Chondrocyte (in vitro differentiated cells): Measurements from ENCODE around the gene SPACA9. TPM values are rescaled to one million over a fixed set of nuclear protein-coding genes. Genes with fewer than 3 reads are reported as not detected.
A peak's percentile ranks its signal among the peaks of the same experiment; 100 is the strongest.

Experiments used
- DNase-seq: peaks from one replicate; pipeline ENCODE4 v3.0.0; 2021; ENCODE audit warnings: mixed read lengths, low spot score
- H3K27ac Mint-ChIP-seq: one replicate; pipeline ENCODE4 v1.8.0; 2021; ENCODE audit warnings: mild to moderate bottlenecking, moderate library complexity, mixed read lengths; ENCODE audit not compliant: unreplicated experiment
- H3K27me3 Mint-ChIP-seq: 2 replicates; pipeline ENCODE4 v1.8.0; 2021; ENCODE audit warnings: low read depth, mixed read lengths
- H3K36me3 Mint-ChIP-seq: 2 replicates; pipeline ENCODE4 v1.8.0; 2021; ENCODE audit warnings: low read depth, mixed read lengths
- H3K4me1 Mint-ChIP-seq: 2 replicates; pipeline ENCODE4 v1.8.0; 2021; ENCODE audit warnings: low read depth, mild to moderate bottlenecking, mixed read lengths
- H3K4me3 Mint-ChIP-seq: one replicate; pipeline ENCODE4 v1.8.0; 2021; ENCODE audit warnings: mild to moderate bottlenecking, moderate library complexity, mixed read lengths; ENCODE audit not compliant: unreplicated experiment
- H3K9me3 Mint-ChIP-seq: 2 replicates; pipeline ENCODE4 v1.8.0; 2021; ENCODE audit warnings: low read depth, mixed read lengths
- total RNA-seq: library from RNA; stranded (reverse); gene quantifications from 3 replicates; pipeline ENCODE4 v1.2.1, GENCODE V29; 2021
- TF ChIP-seq, protein P1 (sequence below): fragments of 200-600 bp; sonication (generic); IDR thresholded peaks from 2 replicates; pipeline ENCODE4 v1.5.0; 2021; ENCODE audit warnings: antibody characterized with exemption, mild to moderate bottlenecking, moderate library complexity

SPACA9 gene
- total RNA-seq, 1 donor from 2014 or later, result 3.3 TPM

DNA sequence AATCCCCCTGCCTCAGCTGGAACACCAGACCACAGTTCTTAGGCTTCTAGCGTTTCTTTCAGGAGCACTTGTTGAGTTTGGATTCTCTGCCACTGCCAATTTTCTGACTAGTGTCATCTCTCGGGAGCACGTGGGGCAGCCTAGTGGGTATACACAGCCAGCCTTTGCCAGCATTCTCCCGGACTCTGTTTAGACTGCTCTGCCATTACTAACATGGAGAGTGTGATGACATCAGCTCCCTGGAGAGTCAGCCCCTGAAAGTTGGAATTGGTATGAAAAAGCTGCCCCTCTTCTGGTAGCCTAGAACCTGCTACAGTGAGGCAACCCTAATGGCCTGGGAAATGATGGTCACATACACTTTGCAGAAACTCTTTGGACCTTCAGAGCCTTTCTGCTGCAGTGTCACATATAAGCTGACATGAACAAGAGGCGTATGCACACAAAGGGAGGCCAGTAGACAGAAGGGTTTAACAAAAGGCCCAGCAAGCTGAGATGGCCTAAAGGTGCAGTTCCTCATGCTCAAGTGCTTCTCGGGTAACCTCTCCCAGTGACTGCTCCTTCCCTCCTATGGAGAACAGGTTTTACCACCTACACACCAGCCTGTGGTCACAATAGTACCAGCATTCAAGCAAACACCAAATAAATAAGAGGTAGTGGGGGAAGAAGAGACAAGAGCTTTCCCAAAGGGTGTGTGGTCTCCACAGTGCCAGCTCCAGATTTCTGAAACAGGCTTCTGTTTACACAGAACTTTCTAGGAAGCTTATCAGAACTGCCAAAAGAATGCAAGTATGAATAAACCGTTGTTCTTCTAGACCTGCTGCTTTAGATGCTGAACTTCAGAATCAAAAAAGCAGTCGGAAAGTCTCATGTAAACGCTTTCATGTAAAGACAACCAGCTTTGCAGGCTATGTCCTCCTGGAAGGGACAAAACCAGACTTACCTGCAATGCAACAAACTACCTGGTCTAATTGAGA lies 16.5 kb downstream of the SPACA9 start:
- Mint-ChIP-seq H3K27me3 (no peaks in the 10 kb centered on the region), H3K4me3 (no peak overlapping the region), H3K36me3 (peaks cover 38% of the 10 kb centered on the region), H3K4me1 (peaks cover 4% of the 10 kb centered on the region), H3K9me3 (no peaks in the 10 kb centered on the region), H3K27ac (no peak overlapping the region)
- DNase-seq, result no peak
- TF ChIP-seq, protein P1, sequence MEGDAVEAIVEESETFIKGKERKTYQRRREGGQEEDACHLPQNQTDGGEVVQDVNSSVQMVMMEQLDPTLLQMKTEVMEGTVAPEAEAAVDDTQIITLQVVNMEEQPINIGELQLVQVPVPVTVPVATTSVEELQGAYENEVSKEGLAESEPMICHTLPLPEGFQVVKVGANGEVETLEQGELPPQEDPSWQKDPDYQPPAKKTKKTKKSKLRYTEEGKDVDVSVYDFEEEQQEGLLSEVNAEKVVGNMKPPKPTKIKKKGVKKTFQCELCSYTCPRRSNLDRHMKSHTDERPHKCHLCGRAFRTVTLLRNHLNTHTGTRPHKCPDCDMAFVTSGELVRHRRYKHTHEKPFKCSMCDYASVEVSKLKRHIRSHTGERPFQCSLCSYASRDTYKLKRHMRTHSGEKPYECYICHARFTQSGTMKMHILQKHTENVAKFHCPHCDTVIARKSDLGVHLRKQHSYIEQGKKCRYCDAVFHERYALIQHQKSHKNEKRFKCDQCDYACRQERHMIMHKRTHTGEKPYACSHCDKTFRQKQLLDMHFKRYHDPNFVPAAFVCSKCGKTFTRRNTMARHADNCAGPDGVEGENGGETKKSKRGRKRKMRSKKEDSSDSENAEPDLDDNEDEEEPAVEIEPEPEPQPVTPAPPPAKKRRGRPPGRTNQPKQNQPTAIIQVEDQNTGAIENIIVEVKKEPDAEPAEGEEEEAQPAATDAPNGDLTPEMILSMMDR, result no peak

DNA sequence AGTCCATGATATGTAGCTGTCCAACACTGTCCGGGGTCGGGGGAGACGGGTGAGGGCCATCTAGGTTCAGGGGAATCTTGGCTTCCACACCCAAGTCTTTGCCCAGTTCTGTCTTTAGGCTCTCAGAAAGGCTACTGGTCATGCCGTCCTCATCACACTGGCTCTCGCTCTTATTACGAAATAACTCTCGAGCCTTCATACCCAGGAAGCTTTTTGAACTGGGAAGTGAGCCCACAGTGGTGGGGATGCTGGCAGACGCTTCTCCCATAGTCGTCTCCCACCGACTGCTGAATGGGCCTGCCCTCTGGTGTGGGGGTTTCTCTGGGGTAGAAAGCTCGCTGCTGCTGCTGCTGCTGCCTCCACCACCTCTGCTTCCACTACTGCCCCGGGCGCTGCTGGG lies 17.6 kb downstream of the SPACA9 start:
- Mint-ChIP-seq H3K9me3 (no peaks in the 10 kb centered on the region), H3K4me3 (no peak overlapping the region), H3K27ac (no peak overlapping the region), H3K36me3 (peaks cover 44% of the 10 kb centered on the region), H3K4me1 (peaks cover 4% of the 10 kb centered on the region), H3K27me3 (no peaks in the 10 kb centered on the region)
- no peak for DNase-seq
- TF ChIP-seq, protein P1, result no peak

GRCh38 chr9:132896906-132897305 lies 18.2 kb downstream of the SPACA9 start:
- TF ChIP-seq, protein P1, result no peak
- H3K27ac Mint-ChIP-seq, result no peak overlapping the region
- no peaks in the 10 kb centered on the region for H3K9me3 Mint-ChIP-seq
- no peaks in the 10 kb centered on the region for H3K27me3 Mint-ChIP-seq
- no peak overlapping the region for H3K4me3 Mint-ChIP-seq
- no peak for DNase-seq
- peaks cover 4% of the 10 kb centered on the region for H3K4me1 Mint-ChIP-seq
- H3K36me3 Mint-ChIP-seq, result peaks cover 44% of the 10 kb centered on the region

GRCh38 chr9:132898051-132898450 lies 19.4 kb downstream of the SPACA9 start:
- Mint-ChIP-seq H3K4me1 (peaks cover 4% of the 10 kb centered on the region), H3K9me3 (no peaks in the 10 kb centered on the region), H3K27me3 (no peaks in the 10 kb centered on the region), H3K4me3 (no peak overlapping the region), H3K36me3 (peaks cover 40% of the 10 kb centered on the region), H3K27ac (no peak overlapping the region)
- DNase-seq, result no peak
- TF ChIP-seq, protein P1, result no peak

GRCh38 chr9:132901858-132902831 lies 23.4 kb downstream of the SPACA9 start:
- Mint-ChIP-seq H3K27ac (peak overlapping the region; percentile 67), H3K4me1 (no peaks in the 10 kb centered on the region), H3K36me3 (peaks cover 28% of the 10 kb centered on the region), H3K9me3 (no peaks in the 10 kb centered on the region), H3K27me3 (no peaks in the 10 kb centered on the region), H3K4me3 (no peak overlapping the region)
- no peak for DNase-seq
- TF ChIP-seq, protein P1, result peak; percentile 97
